DND-41 (cell line): ENCODE results near the gene MYO1D.

Experiments used
- EZH2 ChIP-seq: IDR thresholded peaks from 3 replicates; pipeline ENCODE4 v1.6.1; 2012; ENCODE audit warnings: borderline replicate concordance, low read depth, mild to moderate bottlenecking, moderate library complexity, low read length, inconsistent platforms; ENCODE audit not compliant: severe bottlenecking
- TF ChIP-seq, protein P1 (sequence below): IDR thresholded peaks from 2 replicates; pipeline ENCODE4 v1.5.1; 2012; ENCODE audit warnings: borderline replicate concordance, low read length, moderate library complexity, mild to moderate bottlenecking; ENCODE audit not compliant: poor library complexity, severe bottlenecking; ENCODE audit errors: extremely low read depth

DNA sequence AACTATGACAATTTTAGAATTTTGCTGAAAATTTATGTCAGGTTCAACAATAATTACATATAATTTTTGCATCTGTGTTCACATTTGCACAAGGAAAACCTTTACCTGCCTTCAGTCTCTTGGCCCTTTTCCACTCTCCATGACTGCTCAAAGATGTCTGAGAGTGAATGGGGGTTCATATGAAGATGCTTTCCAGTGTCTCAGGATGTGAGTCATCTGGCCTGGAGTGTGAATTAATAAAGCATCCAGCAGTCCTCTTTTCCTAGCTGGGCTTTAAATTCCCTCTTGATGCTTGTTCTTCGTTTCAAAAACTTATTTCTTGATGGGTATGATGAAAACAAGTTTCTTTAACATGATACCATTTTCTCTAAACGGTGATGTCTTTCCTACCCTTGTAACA is 290.3 kb downstream of the MYO1D start:
- TF ChIP-seq, protein P1, sequence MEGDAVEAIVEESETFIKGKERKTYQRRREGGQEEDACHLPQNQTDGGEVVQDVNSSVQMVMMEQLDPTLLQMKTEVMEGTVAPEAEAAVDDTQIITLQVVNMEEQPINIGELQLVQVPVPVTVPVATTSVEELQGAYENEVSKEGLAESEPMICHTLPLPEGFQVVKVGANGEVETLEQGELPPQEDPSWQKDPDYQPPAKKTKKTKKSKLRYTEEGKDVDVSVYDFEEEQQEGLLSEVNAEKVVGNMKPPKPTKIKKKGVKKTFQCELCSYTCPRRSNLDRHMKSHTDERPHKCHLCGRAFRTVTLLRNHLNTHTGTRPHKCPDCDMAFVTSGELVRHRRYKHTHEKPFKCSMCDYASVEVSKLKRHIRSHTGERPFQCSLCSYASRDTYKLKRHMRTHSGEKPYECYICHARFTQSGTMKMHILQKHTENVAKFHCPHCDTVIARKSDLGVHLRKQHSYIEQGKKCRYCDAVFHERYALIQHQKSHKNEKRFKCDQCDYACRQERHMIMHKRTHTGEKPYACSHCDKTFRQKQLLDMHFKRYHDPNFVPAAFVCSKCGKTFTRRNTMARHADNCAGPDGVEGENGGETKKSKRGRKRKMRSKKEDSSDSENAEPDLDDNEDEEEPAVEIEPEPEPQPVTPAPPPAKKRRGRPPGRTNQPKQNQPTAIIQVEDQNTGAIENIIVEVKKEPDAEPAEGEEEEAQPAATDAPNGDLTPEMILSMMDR: no peak
- TF ChIP-seq EZH2: no peak
